Measurements from ENCODE around the gene ABT1.

DNA sequence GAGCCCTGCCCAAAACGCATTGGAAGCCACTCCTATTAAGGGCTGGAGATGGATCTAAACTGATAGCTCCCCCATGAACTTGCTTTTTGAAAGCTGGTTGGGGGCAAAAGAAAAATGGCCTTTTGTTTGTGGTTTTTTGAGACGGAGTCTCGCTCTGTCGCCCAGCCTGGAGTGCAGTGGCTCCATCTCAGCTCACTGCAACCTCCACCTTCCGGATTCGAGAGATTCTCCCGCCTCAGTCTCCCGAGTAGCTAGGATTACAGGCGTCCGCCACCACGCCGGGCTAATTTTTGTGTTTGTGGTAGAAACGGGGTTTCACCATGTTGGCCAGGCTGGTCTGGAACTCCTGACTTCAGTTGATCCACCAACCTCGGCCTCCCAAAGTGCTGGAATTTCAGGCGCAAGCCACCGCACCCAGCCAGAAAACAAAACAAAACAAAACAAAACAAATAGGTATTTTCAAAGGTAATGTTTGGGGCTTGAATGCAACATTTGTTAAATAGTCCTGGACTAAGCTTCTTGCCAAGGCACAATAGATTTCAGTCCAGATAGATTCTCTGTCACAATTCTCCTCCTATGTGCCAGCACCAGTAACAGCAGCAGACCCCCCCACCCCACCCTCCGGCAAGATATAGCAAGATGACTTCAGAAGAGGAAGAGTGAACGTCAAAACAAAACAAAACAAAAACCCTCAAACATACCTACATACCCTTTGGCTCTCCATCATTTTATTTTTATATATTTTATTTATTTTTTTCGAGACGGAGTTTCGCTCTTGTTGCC lies 26.5 kb upstream of the ABT1 start:
- TF ChIP-seq EZH2 (IDR thresholded peaks at IDR 0.05; ENCODE audit: low read depth, unreplicated experiment) (no peak), JUNB (IDR thresholded peaks at IDR 0.05; ENCODE audit: unreplicated experiment) (no peak)
- TF ChIP-seq, protein P1, sequence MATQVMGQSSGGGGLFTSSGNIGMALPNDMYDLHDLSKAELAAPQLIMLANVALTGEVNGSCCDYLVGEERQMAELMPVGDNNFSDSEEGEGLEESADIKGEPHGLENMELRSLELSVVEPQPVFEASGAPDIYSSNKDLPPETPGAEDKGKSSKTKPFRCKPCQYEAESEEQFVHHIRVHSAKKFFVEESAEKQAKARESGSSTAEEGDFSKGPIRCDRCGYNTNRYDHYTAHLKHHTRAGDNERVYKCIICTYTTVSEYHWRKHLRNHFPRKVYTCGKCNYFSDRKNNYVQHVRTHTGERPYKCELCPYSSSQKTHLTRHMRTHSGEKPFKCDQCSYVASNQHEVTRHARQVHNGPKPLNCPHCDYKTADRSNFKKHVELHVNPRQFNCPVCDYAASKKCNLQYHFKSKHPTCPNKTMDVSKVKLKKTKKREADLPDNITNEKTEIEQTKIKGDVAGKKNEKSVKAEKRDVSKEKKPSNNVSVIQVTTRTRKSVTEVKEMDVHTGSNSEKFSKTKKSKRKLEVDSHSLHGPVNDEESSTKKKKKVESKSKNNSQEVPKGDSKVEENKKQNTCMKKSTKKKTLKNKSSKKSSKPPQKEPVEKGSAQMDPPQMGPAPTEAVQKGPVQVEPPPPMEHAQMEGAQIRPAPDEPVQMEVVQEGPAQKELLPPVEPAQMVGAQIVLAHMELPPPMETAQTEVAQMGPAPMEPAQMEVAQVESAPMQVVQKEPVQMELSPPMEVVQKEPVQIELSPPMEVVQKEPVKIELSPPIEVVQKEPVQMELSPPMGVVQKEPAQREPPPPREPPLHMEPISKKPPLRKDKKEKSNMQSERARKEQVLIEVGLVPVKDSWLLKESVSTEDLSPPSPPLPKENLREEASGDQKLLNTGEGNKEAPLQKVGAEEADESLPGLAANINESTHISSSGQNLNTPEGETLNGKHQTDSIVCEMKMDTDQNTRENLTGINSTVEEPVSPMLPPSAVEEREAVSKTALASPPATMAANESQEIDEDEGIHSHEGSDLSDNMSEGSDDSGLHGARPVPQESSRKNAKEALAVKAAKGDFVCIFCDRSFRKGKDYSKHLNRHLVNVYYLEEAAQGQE (IDR thresholded peaks at IDR 0.05; ENCODE audit: unreplicated experiment): no peak
- TF ChIP-seq, protein P2, sequence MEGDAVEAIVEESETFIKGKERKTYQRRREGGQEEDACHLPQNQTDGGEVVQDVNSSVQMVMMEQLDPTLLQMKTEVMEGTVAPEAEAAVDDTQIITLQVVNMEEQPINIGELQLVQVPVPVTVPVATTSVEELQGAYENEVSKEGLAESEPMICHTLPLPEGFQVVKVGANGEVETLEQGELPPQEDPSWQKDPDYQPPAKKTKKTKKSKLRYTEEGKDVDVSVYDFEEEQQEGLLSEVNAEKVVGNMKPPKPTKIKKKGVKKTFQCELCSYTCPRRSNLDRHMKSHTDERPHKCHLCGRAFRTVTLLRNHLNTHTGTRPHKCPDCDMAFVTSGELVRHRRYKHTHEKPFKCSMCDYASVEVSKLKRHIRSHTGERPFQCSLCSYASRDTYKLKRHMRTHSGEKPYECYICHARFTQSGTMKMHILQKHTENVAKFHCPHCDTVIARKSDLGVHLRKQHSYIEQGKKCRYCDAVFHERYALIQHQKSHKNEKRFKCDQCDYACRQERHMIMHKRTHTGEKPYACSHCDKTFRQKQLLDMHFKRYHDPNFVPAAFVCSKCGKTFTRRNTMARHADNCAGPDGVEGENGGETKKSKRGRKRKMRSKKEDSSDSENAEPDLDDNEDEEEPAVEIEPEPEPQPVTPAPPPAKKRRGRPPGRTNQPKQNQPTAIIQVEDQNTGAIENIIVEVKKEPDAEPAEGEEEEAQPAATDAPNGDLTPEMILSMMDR (conservative IDR thresholded peaks at IDR 0.05; ENCODE audit: low read depth in 2 of 2): no peak
